ENCODE results near the gene BRD7.

BRD7 gene

DNA sequence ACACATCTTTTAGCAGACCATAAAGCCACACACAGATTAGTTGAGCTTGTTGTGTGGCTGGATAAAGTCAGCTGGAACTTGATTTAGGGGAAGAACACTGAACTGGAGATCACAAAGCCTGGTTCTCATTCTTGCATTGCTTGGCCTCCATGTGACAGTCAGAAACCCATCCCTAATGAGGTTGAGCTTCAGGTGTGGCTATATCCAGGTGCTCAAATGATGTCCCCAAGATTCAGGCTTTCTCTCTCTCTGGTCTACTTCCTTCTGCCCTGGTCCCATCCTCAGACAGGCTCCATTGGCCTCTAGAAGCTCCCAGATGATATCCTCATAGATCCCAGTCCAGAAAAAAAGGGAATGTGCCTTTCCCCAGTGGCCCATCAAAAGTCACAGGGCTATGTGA is 9.6 kb upstream of the BRD7 start:
- Histone ChIP-seq H3K9me2 (replicated peaks; ENCODE audit: insufficient read depth, low read length) (no peaks in the 10 kb centered on the region), H3K4me1 (ENCODE audit: low read length) (no peaks in the 10 kb centered on the region), H2AFZ (ENCODE audit: low read length) (no peak overlapping the region), H3K4me2 (ENCODE audit: low read depth, low read length) (no peak overlapping the region), H3K27ac (ENCODE audit: low read length) (no peak overlapping the region), H3K9ac (ENCODE audit: low read length) (no peak overlapping the region), H3K4me3 (ENCODE audit: low read length) (no peak overlapping the region), H3K79me2 (ENCODE audit: low read length) (no peaks in the 10 kb centered on the region), H3K9me3 (replicated peaks; ENCODE audit: insufficient read depth, low read length) (no peaks in the 10 kb centered on the region), H4K20me1 (ENCODE audit: insufficient read depth, low read length) (no peaks in the 10 kb centered on the region), H3F3A (ENCODE audit: insufficient read depth, low read length) (no peaks in the 10 kb centered on the region), H3K36me3 (replicated peaks; ENCODE audit: insufficient read depth, low read length) (no peaks in the 10 kb centered on the region), H3K27me3 (replicated peaks; ENCODE audit: insufficient read depth, low read length) (no peaks in the 10 kb centered on the region)
- DNase-seq, result no peak
- TF ChIP-seq CTCF (IDR thresholded peaks at IDR 0.05; ENCODE audit: low read length), result no peak
- TF ChIP-seq EZH2phosphoT487 (IDR thresholded peaks at IDR 0.05; ENCODE audit: low read length), result no peak

- DNase-seq, result no peak
- TF ChIP-seq EZH2phosphoT487 (IDR thresholded peaks at IDR 0.05; ENCODE audit: low read length), result no peak
- no peak for TF ChIP-seq EZH2 (optimal IDR thresholded peaks at IDR 0.05; ENCODE audit: low read depth, low read length)
- no peak for TF ChIP-seq CTCF (IDR thresholded peaks at IDR 0.05; ENCODE audit: low read length)
- H3K4me3 ChIP-seq (ENCODE audit: low read length), result no peak overlapping the region
- no peak overlapping the region for H3K4me2 ChIP-seq (ENCODE audit: low read depth, low read length)
- no peaks in the 10 kb centered on the region for H3K36me3 ChIP-seq (replicated peaks; ENCODE audit: insufficient read depth, low read length)
- no peak overlapping the region for H2AFZ ChIP-seq (ENCODE audit: low read length)
- H3K9me2 ChIP-seq (replicated peaks; ENCODE audit: insufficient read depth, low read length), result no peaks in the 10 kb centered on the region
- no peaks in the 10 kb centered on the region for H3K27me3 ChIP-seq (replicated peaks; ENCODE audit: insufficient read depth, low read length)
- no peaks in the 10 kb centered on the region for H3F3A ChIP-seq (ENCODE audit: insufficient read depth, low read length)
- H3K27ac ChIP-seq (ENCODE audit: low read length), result no peak overlapping the region
- H4K20me1 ChIP-seq (ENCODE audit: insufficient read depth, low read length), result no peaks in the 10 kb centered on the region
- H3K9ac ChIP-seq (ENCODE audit: low read length), result no peak overlapping the region
- no peaks in the 10 kb centered on the region for H3K4me1 ChIP-seq (ENCODE audit: low read length)
- H3K9me3 ChIP-seq (replicated peaks; ENCODE audit: insufficient read depth, low read length), result no peaks in the 10 kb centered on the region
- no peaks in the 10 kb centered on the region for H3K79me2 ChIP-seq (ENCODE audit: low read length)
Observed at GRCh38 chr16:50377001-50377400, 8.2 kb upstream of the BRD7 start.

DNA sequence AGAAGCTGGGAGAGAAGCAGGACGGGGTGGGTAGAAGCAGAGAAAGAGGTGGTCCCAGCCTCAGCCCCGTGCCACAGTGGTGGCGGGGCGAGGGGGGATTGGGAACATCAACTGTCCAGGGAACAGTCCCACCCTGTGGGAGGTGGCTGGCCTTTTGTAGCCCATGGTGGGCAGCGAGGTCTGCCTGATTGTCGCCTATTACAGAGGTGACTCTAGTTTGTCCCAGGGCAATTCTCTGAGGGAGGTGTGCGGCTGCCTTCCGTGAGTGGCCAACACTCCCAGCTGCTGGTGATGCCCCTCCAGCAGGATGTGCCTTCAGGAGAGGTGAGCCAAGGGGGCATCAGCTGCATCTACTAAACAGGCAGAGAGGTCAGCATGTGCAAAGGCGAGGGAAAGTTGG is 5.0 kb upstream of the BRD7 start:
- Histone ChIP-seq H3K9me2 (replicated peaks; ENCODE audit: insufficient read depth, low read length) (no peaks in the 10 kb centered on the region), H2AFZ (ENCODE audit: low read length) (no peak overlapping the region), H3K4me1 (ENCODE audit: low read length) (no peaks in the 10 kb centered on the region), H3K36me3 (replicated peaks; ENCODE audit: insufficient read depth, low read length) (no peaks in the 10 kb centered on the region), H3K79me2 (ENCODE audit: low read length) (no peaks in the 10 kb centered on the region), H3F3A (ENCODE audit: insufficient read depth, low read length) (no peaks in the 10 kb centered on the region), H3K4me2 (ENCODE audit: low read depth, low read length) (no peak overlapping the region), H3K4me3 (ENCODE audit: low read length) (no peak overlapping the region), H4K20me1 (ENCODE audit: insufficient read depth, low read length) (no peaks in the 10 kb centered on the region), H3K9me3 (replicated peaks; ENCODE audit: insufficient read depth, low read length) (no peaks in the 10 kb centered on the region), H3K27ac (ENCODE audit: low read length) (no peak overlapping the region), H3K27me3 (replicated peaks; ENCODE audit: insufficient read depth, low read length) (no peaks in the 10 kb centered on the region), H3K9ac (ENCODE audit: low read length) (no peak overlapping the region)
- TF ChIP-seq CTCF (IDR thresholded peaks at IDR 0.05; ENCODE audit: low read length) (no peak), EZH2phosphoT487 (IDR thresholded peaks at IDR 0.05; ENCODE audit: low read length) (no peak), EZH2 (optimal IDR thresholded peaks at IDR 0.05; ENCODE audit: low read depth, low read length) (no peak)
- no peak for DNase-seq

- Histone ChIP-seq H3K27me3 (replicated peaks; ENCODE audit: insufficient read depth, low read length) (no peaks in the 10 kb centered on the region), H3K36me3 (replicated peaks; ENCODE audit: insufficient read depth, low read length) (no peaks in the 10 kb centered on the region), H3F3A (ENCODE audit: insufficient read depth, low read length) (no peaks in the 10 kb centered on the region), H3K9me3 (replicated peaks; ENCODE audit: insufficient read depth, low read length) (no peaks in the 10 kb centered on the region), H3K9ac (ENCODE audit: low read length) (no peak overlapping the region), H3K9me2 (replicated peaks; ENCODE audit: insufficient read depth, low read length) (no peaks in the 10 kb centered on the region), H2AFZ (ENCODE audit: low read length) (no peak overlapping the region), H4K20me1 (ENCODE audit: insufficient read depth, low read length) (no peaks in the 10 kb centered on the region), H3K4me1 (ENCODE audit: low read length) (no peaks in the 10 kb centered on the region), H3K27ac (ENCODE audit: low read length) (no peak overlapping the region), H3K4me2 (ENCODE audit: low read depth, low read length) (no peak overlapping the region), H3K4me3 (ENCODE audit: low read length) (no peak overlapping the region), H3K79me2 (ENCODE audit: low read length) (peaks cover 2% of the 10 kb centered on the region)
- DNase-seq, result no peak
- TF ChIP-seq EZH2phosphoT487 (IDR thresholded peaks at IDR 0.05; ENCODE audit: low read length), result no peak
- TF ChIP-seq EZH2 (optimal IDR thresholded peaks at IDR 0.05; ENCODE audit: low read depth, low read length), result no peak
- TF ChIP-seq CTCF (IDR thresholded peaks at IDR 0.05; ENCODE audit: low read length), result no peak
Observed at GRCh38 chr16:50373345-50373701, 4.5 kb upstream of the BRD7 start.

Data from MM.1S (cell line).